KMS-11 (cell line): ENCODE measurements around the gene IGLL1.
A peak's percentile ranks its signal among the peaks of the same experiment; 100 is the strongest.
"Not testable (repeated sequence)": the region's sequence is repeated elsewhere in the genome, so short reads cannot be mapped to it uniquely, and the experiment has no call there.

Source experiments
- H2AFZ ChIP-seq: fragments of 200-600 bp; sonication (generic); 2 replicates; pipeline ENCODE4 v1.6.1; 2016; ENCODE audit warnings: antibody characterized with exemption, mixed run types, low read depth
- H3K27ac ChIP-seq: fragments of 200-600 bp; sonication (generic); 2 replicates; pipeline ENCODE4 v1.6.1; 2016; ENCODE audit warnings: mild to moderate bottlenecking, mixed run types
- H3K27me3 ChIP-seq: fragments of 200-600 bp; sonication (generic); 2 replicates; pipeline ENCODE4 v1.6.1; 2017; ENCODE audit warnings: mild to moderate bottlenecking, low read depth, mixed run types, moderate library complexity; ENCODE audit not compliant: insufficient read depth
- H3K36me3 ChIP-seq: fragments of 200-600 bp; sonication (generic); 2 replicates; pipeline ENCODE4 v1.6.1; 2017; ENCODE audit warnings: mild to moderate bottlenecking, mixed run types; ENCODE audit not compliant: insufficient read depth
- H3K4me1 ChIP-seq: fragments of 200-600 bp; sonication (generic); 2 replicates; pipeline ENCODE4 v1.6.1; 2016; ENCODE audit warnings: mild to moderate bottlenecking, low read depth, mixed run types; ENCODE audit not compliant: poor library complexity, severe bottlenecking
- H3K4me2 ChIP-seq: fragments of 200-600 bp; sonication (generic); 2 replicates; pipeline ENCODE4 v1.7.0; 2016; ENCODE audit warnings: mild to moderate bottlenecking, mixed run types
- H3K4me3 ChIP-seq: fragments of 200-600 bp; sonication (generic); IDR thresholded peaks from 2 replicates; pipeline ENCODE4 v1.6.1; 2017; ENCODE audit warnings: low read depth, low read length, mixed read lengths; ENCODE audit not compliant: insufficient read depth
- H3K79me2 ChIP-seq: fragments of 200-600 bp; sonication (generic); 2 replicates; pipeline ENCODE4 v1.6.1; 2016; ENCODE audit warnings: low read depth, mixed run types; ENCODE audit not compliant: insufficient read depth
- H3K9ac ChIP-seq: fragments of 200-600 bp; sonication (generic); 2 replicates; pipeline ENCODE4 v1.6.1; 2016; ENCODE audit warnings: mild to moderate bottlenecking, mixed run types
- H4K20me1 ChIP-seq: fragments of 200-600 bp; sonication (generic); 2 replicates; pipeline ENCODE4 v1.6.1; 2016; ENCODE audit warnings: mild to moderate bottlenecking, mixed run types; ENCODE audit not compliant: insufficient read depth
- TF ChIP-seq, protein P1 (sequence below): fragments of 200-600 bp; sonication (generic); conservative IDR thresholded peaks from 2 replicates; pipeline ENCODE4 v1.6.1; 2017; ENCODE audit warnings: low read depth, mild to moderate bottlenecking, antibody characterized with exemption, low read length, moderate library complexity, mixed read lengths

IGLL1 gene

DNA sequence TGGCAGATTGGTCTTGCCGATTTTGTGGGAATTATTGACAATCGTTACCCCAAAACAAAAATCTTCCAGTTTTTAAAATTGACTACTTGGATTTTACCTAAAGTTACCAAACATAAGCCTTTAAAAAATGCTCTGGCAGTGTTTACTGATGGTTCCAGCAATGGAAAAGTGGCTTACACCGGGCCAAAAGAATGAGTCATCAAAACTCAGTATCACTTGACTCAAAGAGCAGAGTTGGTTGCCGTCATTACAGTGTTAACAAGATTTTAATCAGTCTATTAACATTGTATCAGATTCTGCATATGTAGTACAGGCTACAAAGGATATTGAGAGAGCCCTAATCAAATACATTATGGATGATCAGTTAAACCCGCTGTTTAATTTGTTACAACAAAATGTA is 37.2 kb downstream of the IGLL1 start:
- H3K79me2 ChIP-seq: no peaks in the 10 kb centered on the region

DNA sequence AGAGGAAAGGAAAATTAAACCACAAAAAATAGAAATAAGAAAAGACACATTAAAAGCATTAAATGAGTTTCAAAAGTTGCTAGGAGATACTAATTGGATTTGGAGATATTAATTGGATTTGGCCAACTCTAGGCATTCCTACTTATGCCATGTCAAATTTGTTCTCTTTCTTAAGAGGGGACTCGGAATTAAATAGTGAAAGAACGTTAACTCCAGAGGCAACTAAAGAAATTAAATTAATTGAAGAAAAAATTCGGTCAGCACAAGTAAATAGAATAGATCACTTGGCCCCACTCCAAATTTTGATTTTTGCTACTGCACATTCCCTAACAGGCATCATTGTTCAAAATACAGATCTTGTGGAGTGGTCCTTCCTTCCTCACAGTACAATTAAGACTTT is 37.7 kb downstream of the IGLL1 start:
- not testable (repeated sequence) for H3K9ac ChIP-seq, H3K27ac ChIP-seq, H4K20me1 ChIP-seq, H3K27me3 ChIP-seq, H3K36me3 ChIP-seq, H3K4me2 ChIP-seq, H3K4me3 ChIP-seq, H2AFZ ChIP-seq, H3K79me2 ChIP-seq
- H3K4me1 ChIP-seq: peaks cover 12% of the 10 kb centered on the region

More for the DNA sequence above, 37.2 kb downstream of the IGLL1 start:
- TF ChIP-seq, protein P1, sequence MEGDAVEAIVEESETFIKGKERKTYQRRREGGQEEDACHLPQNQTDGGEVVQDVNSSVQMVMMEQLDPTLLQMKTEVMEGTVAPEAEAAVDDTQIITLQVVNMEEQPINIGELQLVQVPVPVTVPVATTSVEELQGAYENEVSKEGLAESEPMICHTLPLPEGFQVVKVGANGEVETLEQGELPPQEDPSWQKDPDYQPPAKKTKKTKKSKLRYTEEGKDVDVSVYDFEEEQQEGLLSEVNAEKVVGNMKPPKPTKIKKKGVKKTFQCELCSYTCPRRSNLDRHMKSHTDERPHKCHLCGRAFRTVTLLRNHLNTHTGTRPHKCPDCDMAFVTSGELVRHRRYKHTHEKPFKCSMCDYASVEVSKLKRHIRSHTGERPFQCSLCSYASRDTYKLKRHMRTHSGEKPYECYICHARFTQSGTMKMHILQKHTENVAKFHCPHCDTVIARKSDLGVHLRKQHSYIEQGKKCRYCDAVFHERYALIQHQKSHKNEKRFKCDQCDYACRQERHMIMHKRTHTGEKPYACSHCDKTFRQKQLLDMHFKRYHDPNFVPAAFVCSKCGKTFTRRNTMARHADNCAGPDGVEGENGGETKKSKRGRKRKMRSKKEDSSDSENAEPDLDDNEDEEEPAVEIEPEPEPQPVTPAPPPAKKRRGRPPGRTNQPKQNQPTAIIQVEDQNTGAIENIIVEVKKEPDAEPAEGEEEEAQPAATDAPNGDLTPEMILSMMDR: no peak
- Histone ChIP-seq H3K36me3 (no peaks in the 10 kb centered on the region), H3K4me1 (peaks cover 12% of the 10 kb centered on the region), H3K4me3 (no peak overlapping the region), H3K27ac (no peak overlapping the region), H3K9ac (no peak overlapping the region), H3K27me3 (no peaks in the 10 kb centered on the region), H2AFZ (no peak overlapping the region), H4K20me1 (no peaks in the 10 kb centered on the region), H3K4me2 (no peak overlapping the region)

DNA sequence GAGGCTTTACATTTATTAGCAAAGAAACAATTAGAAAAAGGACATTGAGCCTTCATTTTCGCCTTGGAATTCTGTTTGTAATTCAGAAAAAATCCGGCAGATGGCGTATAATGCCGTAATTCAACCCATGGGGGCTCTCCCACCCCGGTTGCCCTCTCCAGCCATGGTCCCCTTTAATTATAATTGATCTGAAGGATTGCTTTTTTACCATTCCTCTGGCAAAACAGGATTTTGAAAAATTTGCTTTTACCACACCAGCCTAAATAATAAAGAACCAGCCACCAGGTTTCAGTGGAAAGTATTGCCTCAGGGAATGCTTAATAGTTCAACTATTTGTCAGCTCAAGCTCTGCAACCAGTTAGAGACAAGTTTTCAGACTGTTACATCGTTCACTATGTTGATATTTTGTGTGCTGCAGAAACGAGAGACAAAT is 38.2 kb downstream of the IGLL1 start:
- TF ChIP-seq, protein P1: peak; percentile 76
- H4K20me1 ChIP-seq, H3K4me3 ChIP-seq, H3K27ac ChIP-seq, H3K4me2 ChIP-seq, H3K79me2 ChIP-seq, H3K36me3 ChIP-seq, H3K27me3 ChIP-seq, H3K9ac ChIP-seq, H2AFZ ChIP-seq: not testable (repeated sequence)
- H3K4me1 ChIP-seq: peaks cover 12% of the 10 kb centered on the region

DNA sequence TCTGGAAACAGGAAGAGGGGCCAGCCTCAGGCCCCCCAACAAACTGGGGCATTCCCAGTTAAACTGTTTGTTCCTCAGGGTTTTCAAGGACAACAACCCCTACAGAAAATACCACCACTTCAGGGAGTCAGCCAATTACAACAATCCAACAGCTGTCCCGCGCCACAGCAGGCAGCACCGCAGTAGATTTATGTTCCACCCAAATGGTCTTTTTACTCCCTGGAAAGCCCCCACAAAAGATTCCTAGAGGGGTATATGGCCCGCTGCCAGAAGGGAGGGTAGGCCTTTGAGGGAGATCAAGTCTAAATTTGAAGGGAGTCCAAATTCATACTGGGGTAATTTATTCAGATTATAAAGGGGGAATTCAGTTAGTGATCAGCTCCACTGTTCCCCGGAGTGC is 39.3 kb downstream of the IGLL1 start:
- H3K4me2 ChIP-seq, H2AFZ ChIP-seq, H3K9ac ChIP-seq, H3K27me3 ChIP-seq, H3K36me3 ChIP-seq, H4K20me1 ChIP-seq, H3K27ac ChIP-seq, H3K4me3 ChIP-seq, H3K79me2 ChIP-seq: not testable (repeated sequence)
- peaks cover 12% of the 10 kb centered on the region for H3K4me1 ChIP-seq

DNA sequence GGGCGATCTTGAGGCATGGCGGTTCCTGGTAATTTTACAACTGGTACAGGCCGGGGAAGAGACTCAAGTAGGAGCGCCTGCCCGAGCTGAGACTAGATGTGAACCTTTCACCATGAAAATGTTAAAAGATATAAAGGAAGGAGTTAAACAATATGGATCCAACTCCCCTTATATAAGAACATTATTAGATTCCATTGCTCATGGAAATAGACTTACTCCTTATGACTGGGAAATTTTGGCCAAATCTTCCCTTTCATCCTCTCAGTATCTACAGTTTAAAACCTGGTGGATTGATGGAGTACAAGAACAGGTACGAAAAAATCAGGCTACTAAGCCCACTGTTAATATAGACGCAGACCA is 40.3 kb downstream of the IGLL1 start:
- H4K20me1 ChIP-seq, H3K9ac ChIP-seq, H3K27me3 ChIP-seq, H3K4me3 ChIP-seq, H3K36me3 ChIP-seq, H2AFZ ChIP-seq, H3K4me2 ChIP-seq, H3K79me2 ChIP-seq, H3K27ac ChIP-seq: not testable (repeated sequence)
- H3K4me1 ChIP-seq: peaks cover 12% of the 10 kb centered on the region

DNA sequence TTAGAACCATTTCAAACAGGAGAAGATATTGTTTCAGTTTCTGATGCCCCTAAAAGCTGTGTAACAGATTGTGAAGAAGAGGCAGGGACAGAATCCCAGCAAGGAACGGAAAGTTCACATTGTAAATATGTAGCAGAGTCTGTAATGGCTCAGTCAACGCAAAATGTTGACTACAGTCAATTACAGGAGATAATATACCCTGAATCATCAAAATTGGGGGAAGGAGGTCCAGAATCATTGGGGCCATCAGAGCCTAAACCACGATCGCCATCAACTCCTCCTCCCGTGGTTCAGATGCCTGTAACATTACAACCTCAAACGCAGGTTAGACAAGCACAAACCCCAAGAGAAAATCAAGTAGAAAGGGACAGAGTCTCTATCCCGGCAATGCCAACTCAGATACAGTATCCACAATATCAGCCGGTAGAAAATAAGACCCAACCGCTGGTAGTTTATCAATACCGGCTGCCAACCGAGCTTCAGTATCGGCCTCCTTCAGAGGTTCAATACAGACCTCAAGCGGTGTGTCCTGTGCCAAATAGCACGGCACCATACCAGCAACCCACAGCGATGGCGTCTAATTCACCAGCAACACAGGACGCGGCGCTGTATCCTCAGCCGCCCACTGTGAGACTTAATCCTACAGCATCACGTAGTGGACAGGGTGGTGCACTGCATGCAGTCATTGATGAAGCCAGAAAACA is 40.8 kb downstream of the IGLL1 start:
- no peaks in the 10 kb centered on the region for H3K36me3 ChIP-seq
- H4K20me1 ChIP-seq: no peaks in the 10 kb centered on the region
- peaks cover 12% of the 10 kb centered on the region for H3K4me1 ChIP-seq
- no peak overlapping the region for H3K27ac ChIP-seq
- no peak overlapping the region for H3K4me2 ChIP-seq
- no peak overlapping the region for H3K4me3 ChIP-seq
- H3K9ac ChIP-seq: no peak overlapping the region
- H3K27me3 ChIP-seq: no peaks in the 10 kb centered on the region
- no peaks in the 10 kb centered on the region for H3K79me2 ChIP-seq
- TF ChIP-seq, protein P1: peak; percentile 69
- H2AFZ ChIP-seq: peak overlapping the region; percentile 32; the same call in 1 of the 2 replicates

DNA sequence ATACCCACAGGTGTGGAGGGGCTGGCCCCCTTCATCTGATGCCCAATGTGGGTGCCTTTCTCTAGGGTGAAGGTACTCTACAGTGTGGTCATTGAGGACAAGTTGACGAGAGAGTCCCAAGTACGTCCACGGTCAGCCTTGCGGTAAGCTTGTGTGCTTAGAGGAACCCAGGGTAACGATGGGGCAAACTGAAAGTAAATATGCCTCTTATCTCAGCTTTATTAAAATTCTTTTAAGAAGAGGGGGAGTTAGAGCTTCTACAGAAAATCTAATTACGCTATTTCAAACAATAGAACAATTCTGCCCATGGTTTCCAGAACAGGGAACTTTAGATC is 41.4 kb downstream of the IGLL1 start:
- not testable (repeated sequence) for H3K27ac ChIP-seq, H3K36me3 ChIP-seq, H2AFZ ChIP-seq, H3K79me2 ChIP-seq, H3K4me2 ChIP-seq, H3K4me3 ChIP-seq, H4K20me1 ChIP-seq, H3K27me3 ChIP-seq, H3K9ac ChIP-seq
- peaks cover 12% of the 10 kb centered on the region for H3K4me1 ChIP-seq
